Islet precursor cell (in vitro differentiated cells): Measurements from ENCODE around the gene TEX35.
"Not testable (repeated sequence)": the region's sequence is repeated elsewhere in the genome, so short reads cannot be mapped to it uniquely, and the experiment has no call there.

Experiments
- DNase-seq: peaks from one replicate; pipeline ENCODE4 v3.0.0-alpha.2; 2018

Gene TEX35

GRCh38 chr1:178543290-178543607, 30.3 kb downstream of the TEX35 start:
- no peak for DNase-seq

GRCh38 chr1:178544531-178544930, 31.6 kb downstream of the TEX35 start:
- DNase-seq, result no peak

- DNase-seq, result no peak
Observed at GRCh38 chr1:178548108-178548507, 35.2 kb downstream of the TEX35 start.

GRCh38 chr1:178551307-178551706, 38.4 kb downstream of the TEX35 start:
- DNase-seq, result no peak

GRCh38 chr1:178551940-178552339, 39.0 kb downstream of the TEX35 start:
- no peak for DNase-seq

- DNase-seq, result no peak
Observed at GRCh38 chr1:178552856-178553255, 39.9 kb downstream of the TEX35 start.

- DNase-seq, result not testable (repeated sequence)
Observed at GRCh38 chr1:178554351-178554750, 41.4 kb downstream of the TEX35 start.

GRCh38 chr1:178555613-178556012, 42.7 kb downstream of the TEX35 start:
- DNase-seq, result not testable (repeated sequence)

- DNase-seq, result not testable (repeated sequence)
Observed at GRCh38 chr1:178558816-178559215, 45.9 kb downstream of the TEX35 start.

GRCh38 chr1:178560871-178561376, 48.0 kb downstream of the TEX35 start:
- DNase-seq, result no peak

GRCh38 chr1:178563099-178563820, 50.4 kb downstream of the TEX35 start:
- no peak for DNase-seq

- DNase-seq, result no peak
Observed at GRCh38 chr1:178564086-178564782, 51.3 kb downstream of the TEX35 start.

GRCh38 chr1:178564783-178565180, 51.9 kb downstream of the TEX35 start:
- no peak for DNase-seq

- DNase-seq, result no peak
Observed at GRCh38 chr1:178565586-178565985, 52.7 kb downstream of the TEX35 start.

GRCh38 chr1:178566187-178566586, 53.3 kb downstream of the TEX35 start:
- DNase-seq, result no peak

GRCh38 chr1:178571807-178572206, 58.9 kb downstream of the TEX35 start:
- no peak for DNase-seq
